SJCRH30 (cell line): Measurements from ENCODE around the gene OSBPL10. TPM values are rescaled to one million over a fixed set of nuclear protein-coding genes. Genes with fewer than 3 reads are reported as not detected.

ENCODE experiments used
- DNase-seq, 2 experiments: peaks; one replicate each; pipeline ENCODE4 v3.0.0-alpha.2; 2015 to 2020
- H3K27ac ChIP-seq: fragments of 250-450 bp; sonication (Bioruptor Pico); 2 replicates; pipeline ENCODE4 v1.5.1; 2020; ENCODE audit warnings: mild to moderate bottlenecking, moderate library complexity
- H3K27me3 ChIP-seq: fragments of 250-450 bp; sonication (Bioruptor Pico); 2 replicates; pipeline ENCODE4 v1.5.1; 2020; ENCODE audit warnings: mild to moderate bottlenecking, moderate library complexity
- H3K36me3 ChIP-seq: fragments of 250-450 bp; sonication (Bioruptor Pico); 2 replicates; pipeline ENCODE4 v1.5.1; 2020; ENCODE audit warnings: mild to moderate bottlenecking, moderate library complexity
- H3K4me1 ChIP-seq: fragments of 250-450 bp; sonication (Bioruptor Pico); 2 replicates; pipeline ENCODE4 v1.5.1; 2020; ENCODE audit warnings: mild to moderate bottlenecking, moderate library complexity
- H3K4me3 ChIP-seq: fragments of 250-450 bp; sonication (Bioruptor Pico); 2 replicates; pipeline ENCODE4 v1.5.1; 2020; ENCODE audit warnings: mild to moderate bottlenecking, moderate library complexity
- H3K9me3 ChIP-seq: fragments of 250-450 bp; sonication (Bioruptor Pico); replicated peaks from 2 replicates; pipeline ENCODE4 v1.5.1; 2020; ENCODE audit warnings: mild to moderate bottlenecking, moderate library complexity
- total RNA-seq: library from RNA; depleted of rRNA; stranded (reverse); fragments of >200 nt; shearing (Covaris generic); gene quantifications from 2 replicates; pipeline ENCODE4 v1.2.3, GENCODE V29; 2014

Gene OSBPL10
- total RNA-seq, 1 experiment from 2014 or later: 2.0 TPM

DNA sequence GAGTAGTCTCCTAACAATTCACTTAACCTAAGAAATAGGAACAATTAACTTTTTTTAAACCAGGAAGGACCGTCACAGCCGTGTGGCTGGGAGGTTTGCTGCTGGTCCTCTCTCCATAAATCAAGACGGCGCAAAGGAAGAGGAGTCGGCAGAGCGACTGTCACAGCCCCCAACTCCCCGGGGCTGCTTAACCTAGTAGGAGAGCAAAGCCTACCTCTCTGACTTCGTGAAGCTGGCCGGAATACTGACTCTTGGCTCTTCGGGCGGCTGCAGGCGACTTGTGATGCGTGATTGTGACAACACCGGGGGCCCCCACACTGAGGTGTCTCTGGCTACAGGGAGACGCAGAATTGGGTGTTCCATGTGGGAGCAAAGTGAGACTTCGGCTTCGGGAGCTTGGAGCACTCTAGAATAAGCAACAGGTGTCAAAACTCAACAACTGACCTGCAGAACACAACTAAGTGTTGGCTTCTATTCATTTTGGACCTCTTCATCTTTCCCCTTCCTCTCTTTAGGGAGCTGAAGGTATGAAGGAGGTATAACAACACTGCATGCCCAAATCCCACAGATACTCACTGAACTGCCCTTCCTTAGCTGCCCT, 151.1 kb downstream of the OSBPL10 start:
- Histone ChIP-seq H3K27me3 (no peaks in the 10 kb centered on the region), H3K27ac (no peak overlapping the region), H3K36me3 (no peaks in the 10 kb centered on the region), H3K9me3 (no peaks in the 10 kb centered on the region), H3K4me1 (no peaks in the 10 kb centered on the region), H3K4me3 (no peak overlapping the region)
- DNase-seq: no peak

DNA sequence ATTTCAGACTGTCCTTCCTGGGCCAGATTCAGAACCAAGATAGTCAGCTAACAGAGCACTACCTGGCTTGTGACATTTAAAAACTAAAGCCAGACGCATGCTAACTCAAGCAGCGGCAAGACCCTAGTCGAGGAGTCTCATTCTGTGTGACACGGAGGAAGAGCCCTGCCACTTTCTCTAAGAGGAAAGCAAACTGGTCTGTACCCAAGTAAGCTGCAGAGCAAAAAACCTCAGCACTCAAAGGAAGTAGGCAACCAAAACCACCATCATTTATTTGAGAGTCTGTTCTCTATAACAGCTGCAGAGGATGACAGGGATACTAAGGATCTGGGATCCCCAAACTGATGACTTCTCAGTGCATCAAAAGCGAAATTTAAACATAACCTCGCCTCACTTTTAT, 152.1 kb downstream of the OSBPL10 start:
- Histone ChIP-seq H3K36me3 (no peaks in the 10 kb centered on the region), H3K4me1 (no peaks in the 10 kb centered on the region), H3K4me3 (no peak overlapping the region), H3K9me3 (no peaks in the 10 kb centered on the region), H3K27ac (no peak overlapping the region), H3K27me3 (no peaks in the 10 kb centered on the region)
- DNase-seq: no peak

DNA sequence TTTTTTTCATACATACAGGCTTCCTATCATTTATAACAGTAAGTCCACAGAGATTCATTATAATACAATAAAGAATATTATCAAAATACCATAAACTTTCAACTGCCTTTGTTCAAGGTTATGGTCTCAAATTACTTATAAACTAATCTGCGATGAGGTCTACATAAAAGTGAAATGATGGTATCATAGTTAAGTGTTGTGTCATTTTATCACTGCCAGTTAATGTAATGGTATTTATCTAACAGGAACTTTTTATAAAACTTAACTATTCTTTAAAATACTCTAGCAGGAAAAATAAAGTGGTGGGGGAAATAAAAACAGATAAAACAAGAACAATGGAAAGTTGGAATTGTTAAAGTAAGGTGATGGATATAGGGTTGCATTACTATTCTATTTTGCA, 153.1 kb downstream of the OSBPL10 start:
- Histone ChIP-seq H3K4me1 (no peaks in the 10 kb centered on the region), H3K4me3 (no peak overlapping the region), H3K9me3 (no peaks in the 10 kb centered on the region), H3K36me3 (no peaks in the 10 kb centered on the region), H3K27ac (no peak overlapping the region), H3K27me3 (no peaks in the 10 kb centered on the region)
- DNase-seq: no peak

GRCh38 chr3:31823184-31823583, 157.9 kb downstream of the OSBPL10 start:
- no peak overlapping the region for H3K4me3 ChIP-seq
- H3K4me1 ChIP-seq: no peaks in the 10 kb centered on the region
- H3K27me3 ChIP-seq: no peaks in the 10 kb centered on the region
- no peak for DNase-seq
- H3K27ac ChIP-seq: no peak overlapping the region
- H3K36me3 ChIP-seq: no peaks in the 10 kb centered on the region
- H3K9me3 ChIP-seq: no peaks in the 10 kb centered on the region

DNA sequence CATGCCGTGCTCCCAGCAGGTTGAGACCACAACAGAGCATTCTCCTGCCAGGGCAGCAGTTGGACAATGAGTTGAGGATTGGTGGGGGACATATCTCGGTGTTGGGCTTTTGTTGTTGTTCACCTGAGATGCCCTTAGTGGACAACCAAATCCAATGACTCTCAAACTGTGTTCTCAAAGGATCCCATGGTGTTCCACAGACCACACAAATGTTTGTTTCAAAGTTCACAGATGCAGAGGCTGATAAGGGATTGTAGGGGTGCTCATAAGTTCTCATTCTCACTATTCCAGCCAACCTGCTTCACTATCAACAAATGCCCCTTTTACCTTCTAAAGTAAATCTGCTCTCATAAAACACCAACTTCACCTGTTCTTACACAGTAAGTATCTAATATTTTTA, 159.9 kb downstream of the OSBPL10 start:
- Histone ChIP-seq H3K9me3 (no peaks in the 10 kb centered on the region), H3K27ac (no peak overlapping the region), H3K4me1 (no peaks in the 10 kb centered on the region), H3K27me3 (no peaks in the 10 kb centered on the region), H3K36me3 (no peaks in the 10 kb centered on the region), H3K4me3 (no peak overlapping the region)
- no peak for DNase-seq

DNA sequence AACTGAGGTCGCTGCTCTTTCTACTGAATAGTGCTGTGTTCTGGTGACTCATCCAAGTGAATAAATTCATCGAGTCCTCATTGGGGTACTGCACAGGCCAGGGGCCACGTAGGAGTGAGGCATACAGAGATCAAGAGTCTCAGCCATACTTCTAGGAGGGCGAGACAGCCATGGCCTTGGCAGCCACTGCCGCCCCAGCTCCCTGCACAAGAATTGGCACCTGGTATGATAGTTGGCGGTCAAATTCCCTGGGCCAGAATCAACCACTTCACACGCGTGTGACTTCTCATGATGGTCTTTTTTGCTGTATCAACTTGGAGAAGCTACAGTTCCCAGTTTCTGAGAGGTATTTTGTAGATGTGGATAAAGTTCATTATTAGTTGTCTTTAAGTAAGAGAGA, 161.6 kb downstream of the OSBPL10 start:
- Histone ChIP-seq H3K4me3 (no peak overlapping the region), H3K4me1 (no peaks in the 10 kb centered on the region), H3K27me3 (no peaks in the 10 kb centered on the region), H3K9me3 (no peaks in the 10 kb centered on the region), H3K36me3 (no peaks in the 10 kb centered on the region), H3K27ac (no peak overlapping the region)
- no peak for DNase-seq

DNA sequence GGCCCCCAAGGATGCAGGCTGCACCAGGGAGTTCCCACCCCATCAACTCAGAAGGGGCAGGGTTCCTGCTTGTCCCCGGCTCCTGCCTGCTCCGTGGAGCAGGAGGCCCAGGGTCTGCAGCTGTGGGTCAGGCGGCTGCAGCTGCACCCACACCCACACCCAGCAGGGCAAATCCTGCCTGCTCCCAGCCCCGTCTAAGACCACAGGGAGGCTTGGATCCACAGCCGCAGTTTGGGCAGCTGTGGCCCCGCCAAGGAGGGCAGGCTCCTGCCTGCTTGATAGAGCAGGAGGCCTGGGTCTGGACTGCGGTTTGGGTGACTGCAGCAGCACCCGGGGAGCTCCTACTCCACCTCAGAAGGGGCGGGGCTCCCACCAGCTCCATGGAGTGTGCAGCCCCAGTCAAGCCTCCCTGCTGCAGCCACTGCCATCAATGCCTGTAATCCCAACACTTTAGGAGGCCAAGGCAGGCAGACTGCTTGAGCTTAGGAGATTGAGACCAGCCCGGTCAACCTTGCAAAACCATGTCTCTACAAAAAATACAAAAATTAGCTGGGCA, 163.6 kb downstream of the OSBPL10 start:
- Histone ChIP-seq H3K27me3 (no peaks in the 10 kb centered on the region), H3K27ac (no peak overlapping the region), H3K36me3 (no peaks in the 10 kb centered on the region), H3K9me3 (no peaks in the 10 kb centered on the region), H3K4me1 (no peaks in the 10 kb centered on the region), H3K4me3 (no peak overlapping the region)
- peak; percentile 2 to 3 for DNase-seq

GRCh38 chr3:31815631-31816440, 165.2 kb downstream of the OSBPL10 start:
- no peak for DNase-seq
- H3K4me1 ChIP-seq: no peaks in the 10 kb centered on the region
- H3K27ac ChIP-seq: no peak overlapping the region
- H3K9me3 ChIP-seq: no peaks in the 10 kb centered on the region
- no peaks in the 10 kb centered on the region for H3K36me3 ChIP-seq
- H3K27me3 ChIP-seq: no peaks in the 10 kb centered on the region
- H3K4me3 ChIP-seq: no peak overlapping the region

- Histone ChIP-seq H3K9me3 (no peaks in the 10 kb centered on the region), H3K27me3 (no peaks in the 10 kb centered on the region), H3K27ac (no peak overlapping the region), H3K36me3 (no peaks in the 10 kb centered on the region), H3K4me1 (no peaks in the 10 kb centered on the region), H3K4me3 (no peak overlapping the region)
- no peak for DNase-seq
Observed at GRCh38 chr3:31815006-31815405, 166.1 kb downstream of the OSBPL10 start.

DNA sequence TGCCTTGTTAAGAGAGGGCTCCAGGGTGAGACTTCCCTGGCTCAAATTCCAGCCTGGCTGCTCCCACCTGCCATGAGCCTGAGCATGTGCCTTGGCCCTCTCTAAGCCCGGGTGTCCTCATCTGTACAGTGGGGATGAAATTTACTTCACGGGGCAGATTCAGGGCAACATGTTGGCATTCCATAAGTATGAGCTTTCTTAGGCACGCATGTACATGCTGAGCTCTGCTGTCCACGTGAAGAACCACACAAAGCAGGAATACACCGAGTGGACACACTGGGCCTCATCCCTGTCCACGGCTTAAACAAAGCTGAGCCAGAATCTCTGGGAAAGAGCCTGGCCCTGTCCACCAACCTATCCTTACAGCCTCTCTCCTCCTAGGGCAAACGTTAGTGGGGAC, 167.4 kb downstream of the OSBPL10 start:
- H3K27me3 ChIP-seq: no peaks in the 10 kb centered on the region
- no peak overlapping the region for H3K27ac ChIP-seq
- DNase-seq: no peak
- H3K9me3 ChIP-seq: no peaks in the 10 kb centered on the region
- H3K4me3 ChIP-seq: no peak overlapping the region
- no peaks in the 10 kb centered on the region for H3K36me3 ChIP-seq
- no peaks in the 10 kb centered on the region for H3K4me1 ChIP-seq

DNA sequence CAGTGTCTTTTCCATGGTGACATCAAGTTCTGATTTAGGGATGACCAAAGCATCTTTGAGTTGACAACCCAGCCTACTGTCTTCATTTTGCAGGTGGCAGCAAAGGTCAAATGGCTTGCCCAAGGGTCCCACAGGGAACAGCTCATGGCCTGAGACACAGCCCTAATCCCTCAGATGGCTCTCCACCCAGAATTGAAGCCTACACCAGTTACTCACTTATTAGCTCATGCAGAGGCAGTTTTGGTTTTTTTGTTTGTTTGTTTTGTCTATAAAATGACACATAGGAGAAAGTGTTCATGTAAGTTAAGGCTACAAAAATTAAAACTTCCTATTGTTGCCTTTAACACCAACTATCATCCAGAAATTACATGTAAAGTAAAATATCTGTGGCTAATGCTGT, 167.9 kb downstream of the OSBPL10 start:
- Histone ChIP-seq H3K9me3 (no peaks in the 10 kb centered on the region), H3K4me1 (no peaks in the 10 kb centered on the region), H3K36me3 (no peaks in the 10 kb centered on the region), H3K4me3 (no peak overlapping the region), H3K27ac (no peak overlapping the region), H3K27me3 (no peaks in the 10 kb centered on the region)
- DNase-seq: no peak

- H3K4me1 ChIP-seq: no peaks in the 10 kb centered on the region
- H3K27me3 ChIP-seq: no peaks in the 10 kb centered on the region
- H3K4me3 ChIP-seq: no peak overlapping the region
- DNase-seq: no peak
- no peaks in the 10 kb centered on the region for H3K36me3 ChIP-seq
- H3K27ac ChIP-seq: no peak overlapping the region
- no peaks in the 10 kb centered on the region for H3K9me3 ChIP-seq
Observed at GRCh38 chr3:31810991-31811433, 170.1 kb downstream of the OSBPL10 start.

DNA sequence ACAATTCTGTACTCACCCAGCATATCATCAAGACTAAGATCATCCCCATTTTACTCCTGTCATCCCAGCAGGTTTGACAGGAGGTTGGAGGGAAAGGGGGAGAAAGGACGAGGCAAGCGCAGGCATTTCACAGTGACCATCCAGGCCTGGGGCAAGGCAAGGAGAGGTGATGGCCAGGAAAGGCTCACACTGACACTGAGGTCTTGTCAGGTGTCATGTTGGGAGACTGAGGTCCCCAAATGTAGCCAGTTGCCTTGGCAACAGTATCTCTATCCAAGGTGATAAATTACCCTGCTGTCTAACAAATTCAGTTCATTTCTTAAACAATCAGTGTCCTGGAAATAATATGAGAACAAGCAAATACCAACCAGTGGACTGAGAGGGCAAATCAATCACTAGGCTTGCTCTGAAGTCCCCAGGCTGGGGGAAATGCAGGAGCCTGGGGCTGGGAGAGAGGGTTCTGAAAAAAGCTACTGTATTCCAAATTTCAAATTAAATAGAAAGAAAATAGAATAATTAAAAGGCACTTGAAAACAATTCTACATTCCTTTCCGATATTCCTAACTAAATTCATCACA, 172.8 kb downstream of the OSBPL10 start:
- no peak for DNase-seq
- Histone ChIP-seq H3K27ac (no peak overlapping the region), H3K27me3 (no peaks in the 10 kb centered on the region)

DNA sequence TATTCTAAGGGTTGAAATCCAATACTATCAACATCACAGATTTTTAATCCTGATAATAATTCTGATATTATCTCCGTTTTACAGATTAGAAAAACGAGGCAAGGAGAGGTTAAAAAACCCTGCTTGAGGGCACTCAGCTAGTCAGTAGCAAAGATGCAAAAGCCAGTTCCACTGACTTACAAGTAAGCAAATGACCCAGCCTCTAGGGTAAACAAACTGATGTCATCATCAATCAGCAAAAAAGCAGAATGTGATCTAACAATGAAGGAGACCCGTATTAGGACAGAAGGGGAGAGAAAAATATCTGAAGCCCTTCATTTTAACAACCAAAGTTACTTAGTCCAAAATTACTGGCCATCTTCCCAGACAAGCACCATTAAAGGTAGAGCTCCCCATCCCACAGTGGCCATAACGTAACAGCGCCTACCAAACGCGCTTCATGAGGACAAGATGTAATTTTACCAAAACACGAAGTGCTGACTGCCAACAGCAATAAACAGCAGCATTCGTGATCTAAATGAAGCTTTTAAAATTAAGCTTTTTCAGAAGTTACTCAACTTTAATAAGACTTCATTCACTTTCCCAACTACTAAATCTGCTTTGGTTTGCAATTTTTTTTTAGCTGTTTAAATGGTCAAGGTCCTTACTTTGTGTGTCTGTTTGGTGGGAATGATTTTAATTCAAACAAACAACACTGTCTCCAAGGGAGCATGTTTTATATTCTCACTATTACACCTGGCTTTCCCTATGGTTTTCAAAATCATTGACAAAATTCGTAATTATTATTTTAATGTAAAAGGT, 176.6 kb downstream of the OSBPL10 start:
- no peaks in the 10 kb centered on the region for H3K9me3 ChIP-seq
- no peak overlapping the region for H3K27ac ChIP-seq
- H3K4me3 ChIP-seq: no peak overlapping the region
- H3K27me3 ChIP-seq: no peaks in the 10 kb centered on the region
- H3K36me3 ChIP-seq: no peaks in the 10 kb centered on the region
- H3K4me1 ChIP-seq: no peaks in the 10 kb centered on the region
- no peak for DNase-seq

More for the DNA sequence above, 172.8 kb downstream of the OSBPL10 start:
- Histone ChIP-seq H3K4me3 (no peak overlapping the region), H3K36me3 (no peaks in the 10 kb centered on the region), H3K4me1 (no peaks in the 10 kb centered on the region), H3K9me3 (no peaks in the 10 kb centered on the region)
